ENCODE data around the gene PGBD5.

The PGBD5 gene

GRCh38 chr1:230387876-230388275 lies 38.3 kb downstream of the PGBD5 start:
- H3K27me3 ChIP-seq (ENCODE audit: control insufficient read depth in 1 of 2, insufficient read depth in 2 of 2, low read length in 2 of 2) = no peaks in the 10 kb centered on the region
- H3K9ac ChIP-seq (ENCODE audit: low read depth in 1 of 2, low read length in 2 of 2) = no peak overlapping the region
- no peaks in the 10 kb centered on the region for H3K36me3 ChIP-seq (ENCODE audit: control insufficient read depth in 1 of 2, insufficient read depth in 2 of 2, low read length in 2 of 2)
- no peaks in the 10 kb centered on the region for H3K4me1 ChIP-seq (ENCODE audit: control insufficient read depth in 1 of 2, insufficient read depth in 2 of 2, low read length in 2 of 2)
- H3K9me3 ChIP-seq (ENCODE audit: control insufficient read depth in 1 of 2, low read length in 2 of 2) = no peaks in the 10 kb centered on the region
- no peak overlapping the region for H3K4me3 ChIP-seq (ENCODE audit: low read depth in 1 of 2, low read length in 2 of 2)
- H3K27ac ChIP-seq (ENCODE audit: low read depth, low read length) = no peak overlapping the region

GRCh38 chr1:230387296-230387695 lies 38.8 kb downstream of the PGBD5 start:
- no peak overlapping the region for H3K9ac ChIP-seq (ENCODE audit: low read depth in 1 of 2, low read length in 2 of 2)
- no peak overlapping the region for H3K27ac ChIP-seq (ENCODE audit: low read depth, low read length)
- H3K27me3 ChIP-seq (ENCODE audit: control insufficient read depth in 1 of 2, insufficient read depth in 2 of 2, low read length in 2 of 2) = no peaks in the 10 kb centered on the region
- H3K36me3 ChIP-seq (ENCODE audit: control insufficient read depth in 1 of 2, insufficient read depth in 2 of 2, low read length in 2 of 2) = no peaks in the 10 kb centered on the region
- no peaks in the 10 kb centered on the region for H3K9me3 ChIP-seq (ENCODE audit: control insufficient read depth in 1 of 2, low read length in 2 of 2)
- no peak overlapping the region for H3K4me3 ChIP-seq (ENCODE audit: low read depth in 1 of 2, low read length in 2 of 2)
- no peaks in the 10 kb centered on the region for H3K4me1 ChIP-seq (ENCODE audit: control insufficient read depth in 1 of 2, insufficient read depth in 2 of 2, low read length in 2 of 2)

- no peak overlapping the region for H3K9ac ChIP-seq (ENCODE audit: low read depth in 1 of 2, low read length in 2 of 2)
- no peak overlapping the region for H3K4me3 ChIP-seq (ENCODE audit: low read depth in 1 of 2, low read length in 2 of 2)
- no peaks in the 10 kb centered on the region for H3K36me3 ChIP-seq (ENCODE audit: control insufficient read depth in 1 of 2, insufficient read depth in 2 of 2, low read length in 2 of 2)
- no peaks in the 10 kb centered on the region for H3K27me3 ChIP-seq (ENCODE audit: control insufficient read depth in 1 of 2, insufficient read depth in 2 of 2, low read length in 2 of 2)
- no peaks in the 10 kb centered on the region for H3K4me1 ChIP-seq (ENCODE audit: control insufficient read depth in 1 of 2, insufficient read depth in 2 of 2, low read length in 2 of 2)
- H3K9me3 ChIP-seq (ENCODE audit: control insufficient read depth in 1 of 2, low read length in 2 of 2) = no peaks in the 10 kb centered on the region
- H3K27ac ChIP-seq (ENCODE audit: low read depth, low read length) = no peak overlapping the region
Measured at GRCh38 chr1:230386637-230387262, 39.4 kb downstream of the PGBD5 start.

- Histone ChIP-seq H3K9me3 (ENCODE audit: control insufficient read depth in 1 of 2, low read length in 2 of 2) (no peaks in the 10 kb centered on the region), H3K27ac (ENCODE audit: low read depth, low read length) (no peak overlapping the region), H3K36me3 (ENCODE audit: control insufficient read depth in 1 of 2, insufficient read depth in 2 of 2, low read length in 2 of 2) (no peaks in the 10 kb centered on the region), H3K9ac (ENCODE audit: low read depth in 1 of 2, low read length in 2 of 2) (no peak overlapping the region), H3K4me3 (ENCODE audit: low read depth in 1 of 2, low read length in 2 of 2) (no peak overlapping the region), H3K4me1 (ENCODE audit: control insufficient read depth in 1 of 2, insufficient read depth in 2 of 2, low read length in 2 of 2) (no peaks in the 10 kb centered on the region), H3K27me3 (ENCODE audit: control insufficient read depth in 1 of 2, insufficient read depth in 2 of 2, low read length in 2 of 2) (no peaks in the 10 kb centered on the region)
Measured at GRCh38 chr1:230385930-230386329, 40.2 kb downstream of the PGBD5 start.

- H3K27me3 ChIP-seq (ENCODE audit: control insufficient read depth in 1 of 2, insufficient read depth in 2 of 2, low read length in 2 of 2) = no peaks in the 10 kb centered on the region
- H3K4me1 ChIP-seq (ENCODE audit: control insufficient read depth in 1 of 2, insufficient read depth in 2 of 2, low read length in 2 of 2) = no peaks in the 10 kb centered on the region
- no peak overlapping the region for H3K4me3 ChIP-seq (ENCODE audit: low read depth in 1 of 2, low read length in 2 of 2)
- H3K9me3 ChIP-seq (ENCODE audit: control insufficient read depth in 1 of 2, low read length in 2 of 2) = no peaks in the 10 kb centered on the region
- H3K36me3 ChIP-seq (ENCODE audit: control insufficient read depth in 1 of 2, insufficient read depth in 2 of 2, low read length in 2 of 2) = no peaks in the 10 kb centered on the region
- no peak overlapping the region for H3K9ac ChIP-seq (ENCODE audit: low read depth in 1 of 2, low read length in 2 of 2)
- H3K27ac ChIP-seq (ENCODE audit: low read depth, low read length) = no peak overlapping the region
Measured at GRCh38 chr1:230385158-230385450, 41.0 kb downstream of the PGBD5 start.

GRCh38 chr1:230384380-230385157 lies 41.6 kb downstream of the PGBD5 start:
- Histone ChIP-seq H3K4me1 (ENCODE audit: control insufficient read depth in 1 of 2, insufficient read depth in 2 of 2, low read length in 2 of 2) (no peaks in the 10 kb centered on the region), H3K9me3 (ENCODE audit: control insufficient read depth in 1 of 2, low read length in 2 of 2) (peaks cover 2 to 3% of the 10 kb centered on the region in 2 donors), H3K4me3 (ENCODE audit: low read depth in 1 of 2, low read length in 2 of 2) (no peak overlapping the region), H3K9ac (ENCODE audit: low read depth in 1 of 2, low read length in 2 of 2) (no peak overlapping the region), H3K27me3 (ENCODE audit: control insufficient read depth in 1 of 2, insufficient read depth in 2 of 2, low read length in 2 of 2) (no peaks in the 10 kb centered on the region), H3K36me3 (ENCODE audit: control insufficient read depth in 1 of 2, insufficient read depth in 2 of 2, low read length in 2 of 2) (no peaks in the 10 kb centered on the region), H3K27ac (ENCODE audit: low read depth, low read length) (no peak overlapping the region)

- Histone ChIP-seq H3K36me3 (ENCODE audit: control insufficient read depth in 1 of 2, insufficient read depth in 2 of 2, low read length in 2 of 2) (no peaks in the 10 kb centered on the region), H3K4me1 (ENCODE audit: control insufficient read depth in 1 of 2, insufficient read depth in 2 of 2, low read length in 2 of 2) (no peaks in the 10 kb centered on the region), H3K27ac (ENCODE audit: low read depth, low read length) (no peak overlapping the region), H3K4me3 (ENCODE audit: low read depth in 1 of 2, low read length in 2 of 2) (no peak overlapping the region), H3K9ac (ENCODE audit: low read depth in 1 of 2, low read length in 2 of 2) (no peak overlapping the region), H3K27me3 (ENCODE audit: control insufficient read depth in 1 of 2, insufficient read depth in 2 of 2, low read length in 2 of 2) (no peaks in the 10 kb centered on the region), H3K9me3 (ENCODE audit: control insufficient read depth in 1 of 2, low read length in 2 of 2) (peaks cover 6 to 9% of the 10 kb centered on the region in 2 donors)
Measured at GRCh38 chr1:230383425-230383824, 42.7 kb downstream of the PGBD5 start.

GRCh38 chr1:230382001-230382491 lies 44.1 kb downstream of the PGBD5 start:
- Histone ChIP-seq H3K9ac (ENCODE audit: low read depth in 1 of 2, low read length in 2 of 2) (no peak overlapping the region), H3K4me3 (ENCODE audit: low read depth in 1 of 2, low read length in 2 of 2) (no peak overlapping the region)

GRCh38 chr1:230381585-230381984 lies 44.5 kb downstream of the PGBD5 start:
- peaks cover 6 to 9% of the 10 kb centered on the region in 2 donors for H3K9me3 ChIP-seq (ENCODE audit: control insufficient read depth in 1 of 2, low read length in 2 of 2)
- H3K36me3 ChIP-seq (ENCODE audit: control insufficient read depth in 1 of 2, insufficient read depth in 2 of 2, low read length in 2 of 2) = no peaks in the 10 kb centered on the region
- no peak overlapping the region for H3K9ac ChIP-seq (ENCODE audit: low read depth in 1 of 2, low read length in 2 of 2)
- no peaks in the 10 kb centered on the region for H3K27me3 ChIP-seq (ENCODE audit: control insufficient read depth in 1 of 2, insufficient read depth in 2 of 2, low read length in 2 of 2)
- H3K4me3 ChIP-seq (ENCODE audit: low read depth in 1 of 2, low read length in 2 of 2) = no peak overlapping the region
- H3K27ac ChIP-seq (ENCODE audit: low read depth, low read length) = no peak overlapping the region
- H3K4me1 ChIP-seq (ENCODE audit: control insufficient read depth in 1 of 2, insufficient read depth in 2 of 2, low read length in 2 of 2) = no peaks in the 10 kb centered on the region

More at GRCh38 chr1:230382001-230382491, 44.1 kb downstream of the PGBD5 start:
- Histone ChIP-seq H3K36me3 (ENCODE audit: control insufficient read depth in 1 of 2, insufficient read depth in 2 of 2, low read length in 2 of 2) (no peaks in the 10 kb centered on the region), H3K9me3 (ENCODE audit: control insufficient read depth in 1 of 2, low read length in 2 of 2) (peaks cover 6 to 9% of the 10 kb centered on the region in 2 donors), H3K27me3 (ENCODE audit: control insufficient read depth in 1 of 2, insufficient read depth in 2 of 2, low read length in 2 of 2) (no peaks in the 10 kb centered on the region), H3K4me1 (ENCODE audit: control insufficient read depth in 1 of 2, insufficient read depth in 2 of 2, low read length in 2 of 2) (no peaks in the 10 kb centered on the region), H3K27ac (ENCODE audit: low read depth, low read length) (no peak overlapping the region)

- Histone ChIP-seq H3K4me3 (ENCODE audit: low read depth in 1 of 2, low read length in 2 of 2) (no peak overlapping the region), H3K27me3 (ENCODE audit: control insufficient read depth in 1 of 2, insufficient read depth in 2 of 2, low read length in 2 of 2) (no peaks in the 10 kb centered on the region), H3K27ac (ENCODE audit: low read depth, low read length) (no peak overlapping the region), H3K4me1 (ENCODE audit: control insufficient read depth in 1 of 2, insufficient read depth in 2 of 2, low read length in 2 of 2) (no peaks in the 10 kb centered on the region), H3K9ac (ENCODE audit: low read depth in 1 of 2, low read length in 2 of 2) (no peak overlapping the region), H3K36me3 (ENCODE audit: control insufficient read depth in 1 of 2, insufficient read depth in 2 of 2, low read length in 2 of 2) (no peaks in the 10 kb centered on the region), H3K9me3 (ENCODE audit: control insufficient read depth in 1 of 2, low read length in 2 of 2) (peaks cover 6 to 9% of the 10 kb centered on the region in 2 donors)
Measured at GRCh38 chr1:230381049-230381467, 45.1 kb downstream of the PGBD5 start.

Measured in duodenal mucosa (tissue), 2 donors.